HL-60/S4 treated with retinoic acid at 250 ng/mL for 4 days and 3 days (cell line): Measurements from ENCODE around the gene ARHGEF7.

Experiments used
- in situ Hi-C: fragments of 300-500 bp; cut with MboI; formaldehyde crosslinking; loops from 2 replicates; pipeline ENCODE4 v1.7.0; 2022; ENCODE audit warnings: low sequenced_read_pairs

The ARHGEF7 gene

DNA sequence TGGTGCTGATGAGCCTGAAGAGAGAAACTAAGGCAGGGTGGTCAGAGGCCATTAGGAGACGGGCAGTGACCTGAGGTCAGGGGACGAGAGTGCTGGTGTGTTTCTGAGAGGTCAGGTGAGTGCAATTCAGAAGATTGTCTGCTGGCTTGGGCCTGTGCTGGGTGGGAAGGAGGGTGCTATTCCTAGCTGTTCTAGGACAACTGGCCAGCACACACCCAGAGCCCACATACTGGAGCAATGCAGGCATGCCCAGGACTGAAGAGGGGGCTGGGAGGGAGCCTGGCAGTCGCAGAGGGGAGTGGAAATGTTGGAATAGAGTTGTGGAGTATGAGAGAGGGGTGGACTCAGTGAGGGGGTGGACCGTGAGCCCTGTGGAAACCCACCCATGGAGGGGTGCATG, 16.5 kb downstream of the ARHGEF7 start:
- in situ Hi-C loops: no loop called here

DNA sequence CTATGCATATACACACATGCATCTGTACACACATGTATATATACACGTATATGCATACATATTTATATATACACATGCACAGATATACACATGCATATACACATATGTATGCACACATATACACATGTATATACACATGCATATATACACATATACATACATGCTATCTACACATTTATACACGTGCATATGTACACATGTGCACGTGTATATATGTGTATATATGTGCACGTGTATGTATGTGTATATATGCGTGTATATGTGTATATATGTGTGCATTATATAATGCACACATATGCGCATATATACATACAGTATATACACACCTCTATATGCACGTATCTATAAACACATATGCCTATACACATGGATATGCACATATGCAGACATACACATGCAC, 17.8 kb downstream of the ARHGEF7 start:
- in situ Hi-C loops: no loop called here

DNA sequence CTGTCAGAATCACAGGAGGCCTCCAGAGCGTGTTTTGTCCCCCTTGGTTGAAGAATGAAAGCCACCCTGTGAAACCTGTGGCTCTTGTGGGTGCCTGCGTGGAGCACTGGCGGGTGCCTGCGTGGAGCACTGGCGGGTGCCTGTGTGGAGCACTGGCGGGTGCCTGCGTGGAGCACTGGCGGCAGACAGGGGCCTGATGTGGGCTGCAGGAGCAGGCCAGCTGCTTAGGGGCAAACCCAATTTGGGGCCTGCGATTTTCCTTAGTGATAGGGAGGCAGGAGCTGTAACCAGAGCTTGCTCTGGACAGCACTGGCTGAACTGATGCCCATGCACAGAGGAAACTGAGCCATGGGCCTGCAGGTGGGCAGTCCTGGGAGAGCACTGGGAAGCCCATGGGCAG, 24.3 kb downstream of the ARHGEF7 start:
- in situ Hi-C loops: no loop called here

DNA sequence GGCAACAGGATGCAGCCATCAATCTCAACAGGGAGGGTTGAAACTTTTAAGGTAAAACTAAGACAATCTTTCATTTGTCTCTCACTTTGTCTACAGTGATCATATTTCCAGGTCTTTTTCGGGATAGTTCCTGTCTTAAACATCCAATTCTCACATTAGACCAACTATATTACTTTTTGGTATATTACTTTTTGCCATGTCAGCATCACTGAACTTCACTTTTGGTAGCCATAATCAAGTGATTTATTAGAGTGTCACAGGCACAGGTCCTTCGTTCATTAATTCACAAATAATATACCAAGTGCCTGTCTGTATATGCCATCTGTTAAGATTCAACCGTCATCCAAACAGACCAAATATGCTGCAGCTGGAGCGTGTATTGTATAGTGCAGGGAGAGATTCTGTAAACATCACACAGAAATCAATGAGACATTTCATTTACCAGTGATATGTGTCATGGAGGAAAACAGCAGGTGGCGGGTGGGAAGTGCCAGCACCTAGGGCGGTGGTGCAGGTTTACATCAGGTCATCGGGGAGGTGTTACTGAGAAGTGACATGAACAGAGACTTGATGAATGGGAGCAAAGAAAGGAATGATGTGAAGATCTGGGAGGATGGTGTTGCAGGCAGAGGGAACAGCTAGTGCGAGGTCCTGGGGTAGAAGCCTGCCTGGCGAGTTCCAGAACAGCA, 24.9 kb downstream of the ARHGEF7 start:
- in situ Hi-C loops: no loop called here

DNA sequence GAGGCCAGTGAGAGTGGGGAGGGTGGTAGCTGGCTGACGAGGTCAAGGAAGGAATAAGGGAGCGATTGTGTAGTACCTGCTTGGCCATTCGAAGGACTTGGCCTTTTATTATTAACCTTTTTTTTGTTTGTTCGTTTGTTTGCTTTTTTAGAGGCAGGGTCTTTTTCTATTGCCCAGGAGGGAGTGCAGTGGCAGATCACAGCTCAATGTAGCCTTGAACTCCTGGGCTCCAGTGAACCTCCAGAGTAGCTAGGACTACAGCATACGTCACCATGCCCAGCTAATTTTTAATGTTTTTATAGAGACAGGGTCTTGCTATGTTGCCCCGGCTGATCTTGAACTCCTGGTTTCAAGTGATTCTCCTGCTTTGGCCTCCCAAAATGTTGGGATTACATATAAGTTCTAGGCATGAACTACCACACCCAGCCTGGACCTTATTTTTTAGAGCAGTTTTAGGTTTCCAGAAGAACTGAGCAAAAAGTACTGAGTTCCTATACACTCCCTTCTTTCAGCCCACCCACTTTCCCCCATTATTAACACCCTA, 25.5 kb downstream of the ARHGEF7 start:
- in situ Hi-C loops: no loop called here

DNA sequence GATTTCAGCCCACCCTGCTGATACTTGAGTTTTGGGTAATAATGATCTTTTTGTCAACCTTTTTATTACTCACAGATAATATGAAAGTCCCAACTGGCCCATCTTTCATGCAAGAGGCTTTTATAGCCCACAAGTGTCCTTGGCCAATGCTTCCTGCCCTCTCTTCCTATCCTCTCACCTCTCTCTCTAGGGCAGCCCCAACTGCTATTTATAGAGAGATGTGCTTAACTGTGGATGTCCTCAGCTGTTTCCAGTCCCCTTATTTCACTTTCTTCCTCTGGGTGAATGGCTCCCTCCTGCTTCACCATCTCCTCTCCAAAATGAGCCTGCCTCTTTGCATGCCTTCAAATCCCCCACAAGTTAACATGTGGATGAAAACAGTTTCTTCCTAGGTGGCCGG, 27.4 kb downstream of the ARHGEF7 start:
- in situ Hi-C loops: no loop called here

DNA sequence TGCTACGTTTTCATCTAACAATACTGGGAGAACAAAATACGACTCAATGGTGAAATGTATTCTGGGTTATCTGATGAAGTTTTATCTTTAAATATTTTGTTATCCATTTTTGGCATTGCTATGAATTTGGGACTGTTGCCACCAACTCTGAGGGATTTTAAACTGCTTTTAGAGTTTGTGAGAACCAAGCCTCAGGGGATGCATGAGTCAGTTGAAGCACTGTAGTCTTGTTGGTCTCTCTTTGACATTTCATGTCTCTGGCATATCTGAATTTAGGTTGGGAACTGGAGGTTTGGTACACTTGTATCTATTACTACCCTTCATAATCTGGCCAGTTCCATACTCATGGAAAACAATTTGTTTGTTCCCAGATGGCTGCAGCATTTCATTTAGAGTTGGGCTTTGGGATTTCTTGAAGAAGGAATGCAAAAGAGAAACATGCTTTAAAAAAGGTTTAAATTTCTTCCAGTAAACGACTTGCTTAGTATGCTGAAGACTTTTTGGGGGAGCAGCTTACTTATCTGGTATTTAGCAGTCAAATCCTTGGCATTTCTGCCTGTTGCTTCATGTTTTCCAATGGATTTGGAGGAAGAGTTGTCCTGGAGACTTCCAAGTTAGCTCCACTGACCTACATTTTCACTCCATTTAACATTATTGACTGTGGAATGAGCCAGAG, 28.9 kb downstream of the ARHGEF7 start:
- in situ Hi-C loops: no loop called here

DNA sequence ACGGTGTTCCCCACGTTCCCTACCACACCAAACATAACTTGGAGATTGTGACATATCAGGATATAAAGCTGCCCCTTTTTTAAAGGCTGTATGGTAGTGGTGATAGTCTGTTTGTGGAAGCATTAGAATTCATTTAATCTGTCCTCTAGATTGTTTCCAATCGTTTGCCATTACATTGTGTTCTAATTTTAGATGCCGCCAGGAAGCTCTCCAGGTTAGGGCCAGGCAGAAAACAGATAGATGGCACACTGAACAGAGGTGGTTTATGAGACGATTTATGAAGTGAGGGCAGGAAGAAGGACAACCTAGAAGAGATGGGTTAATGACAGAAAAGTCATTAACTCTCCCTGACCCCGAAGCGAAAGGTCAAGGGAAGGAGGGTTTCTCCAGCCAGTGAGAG, 30.0 kb downstream of the ARHGEF7 start:
- in situ Hi-C loops: no loop called here

DNA sequence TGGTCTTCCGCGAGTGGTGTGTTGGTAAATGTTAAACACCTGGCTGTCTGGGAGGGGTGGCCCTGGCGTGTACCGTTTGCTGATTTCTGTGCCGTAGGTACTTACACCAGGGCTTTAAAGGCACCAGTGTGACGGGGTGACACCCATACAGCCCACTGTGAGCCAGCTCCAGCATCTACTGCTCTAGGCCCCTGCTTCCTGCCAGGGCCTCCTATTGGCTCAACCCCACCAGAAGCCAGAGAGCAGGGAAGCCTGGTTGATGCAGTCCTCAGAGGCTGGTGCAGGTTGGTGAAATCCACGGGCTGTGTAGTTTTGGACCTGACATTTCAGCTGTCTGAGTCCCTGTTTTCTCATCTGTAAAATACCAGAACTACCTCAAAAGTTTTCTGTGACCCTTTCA, 30.4 kb downstream of the ARHGEF7 start:
- in situ Hi-C loops: no loop called here

DNA sequence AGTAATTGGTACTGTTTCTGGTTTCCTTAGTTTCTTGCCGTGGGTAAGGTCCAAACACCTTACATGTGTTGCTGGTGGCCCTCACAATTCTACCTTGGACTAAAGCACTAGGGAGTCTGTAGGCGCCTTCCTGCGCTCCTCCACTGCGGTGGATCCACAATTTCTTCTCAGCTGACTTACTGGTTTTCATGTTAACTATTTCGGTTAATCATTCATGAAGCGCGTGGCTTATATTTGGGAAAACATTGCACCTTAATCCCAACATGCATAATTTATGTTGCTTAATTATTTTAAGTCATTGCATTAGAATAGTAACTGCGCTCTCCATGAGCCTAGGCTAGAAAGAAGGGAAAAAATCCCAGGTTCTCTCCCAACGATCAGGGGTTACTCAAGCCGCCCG, 37.7 kb downstream of the ARHGEF7 start:
- in situ Hi-C loops: no loop called here

DNA sequence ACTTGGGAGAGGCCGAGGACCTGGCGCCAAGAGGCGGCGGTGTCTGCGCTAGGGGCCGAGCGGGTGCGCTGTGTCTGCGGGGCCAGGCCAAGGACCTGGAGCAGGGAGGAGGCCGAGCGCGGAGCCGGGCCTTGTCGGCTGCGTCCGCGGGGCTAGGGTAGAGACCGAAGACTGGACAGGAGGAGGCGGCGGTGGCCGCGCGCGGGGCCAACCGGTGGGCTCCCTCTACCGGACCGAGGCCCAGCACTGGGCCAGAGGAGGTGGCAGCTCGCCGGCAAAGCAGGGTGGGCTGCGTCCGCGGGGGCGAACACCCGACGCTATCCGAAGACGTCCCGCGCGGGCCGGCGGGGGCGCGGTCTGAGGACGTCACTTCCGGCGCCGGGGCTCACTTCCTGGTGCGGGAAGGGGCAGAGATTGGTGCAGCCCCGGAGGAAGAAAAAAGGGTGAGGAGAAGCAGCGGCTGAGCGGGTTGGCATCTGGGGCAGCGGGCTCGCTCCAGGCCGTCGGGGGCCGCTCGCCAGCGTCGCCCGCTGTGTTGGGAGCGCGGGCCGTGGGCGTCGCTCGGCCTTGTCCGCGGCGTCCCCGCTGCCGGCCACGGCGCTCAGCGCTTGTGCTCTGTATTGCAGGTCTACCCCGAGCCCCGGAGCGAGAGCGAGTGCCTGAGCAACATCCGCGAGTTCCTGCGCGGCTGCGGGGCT, 38.3 kb downstream of the ARHGEF7 start:
- in situ Hi-C loops: no loop called here

DNA sequence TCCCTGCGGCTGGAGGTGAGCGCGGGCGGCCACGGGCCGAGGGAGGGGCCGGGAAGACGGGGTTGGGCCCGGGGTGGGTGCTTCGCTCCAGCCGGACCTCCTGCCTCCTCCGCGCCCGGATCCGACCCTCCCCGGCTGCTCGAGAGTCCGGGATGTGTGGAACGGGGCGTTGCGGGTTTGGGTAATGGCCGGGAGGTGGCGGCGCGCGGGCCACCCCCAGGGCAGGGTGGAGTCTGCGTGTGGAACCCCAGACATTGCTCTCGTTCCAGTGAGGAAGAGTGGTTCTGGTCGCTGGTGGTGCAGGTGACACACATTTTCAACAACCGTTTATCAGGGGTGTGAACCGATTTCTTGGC, 38.8 kb downstream of the ARHGEF7 start:
- in situ Hi-C loops: no loop called here

DNA sequence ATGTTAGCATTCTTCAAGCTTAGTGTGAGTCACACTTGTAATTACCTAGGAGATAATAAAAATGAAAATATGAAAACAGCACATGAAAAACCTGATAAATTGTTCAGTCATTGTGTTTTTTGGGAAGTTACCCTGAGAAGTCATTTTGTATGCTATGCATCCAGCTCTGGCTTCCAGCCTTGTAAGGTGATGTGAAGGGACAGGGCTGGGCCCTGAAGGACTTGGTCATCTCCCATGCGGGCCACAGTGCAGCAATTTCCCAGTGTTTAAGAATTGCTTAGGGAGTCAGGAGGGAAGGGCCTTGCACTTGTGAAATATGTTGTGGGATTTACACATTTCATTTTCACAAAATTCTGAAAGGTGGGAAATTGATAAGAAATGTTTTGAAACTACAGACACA, 41.3 kb downstream of the ARHGEF7 start:
- in situ Hi-C loops: no loop called here

DNA sequence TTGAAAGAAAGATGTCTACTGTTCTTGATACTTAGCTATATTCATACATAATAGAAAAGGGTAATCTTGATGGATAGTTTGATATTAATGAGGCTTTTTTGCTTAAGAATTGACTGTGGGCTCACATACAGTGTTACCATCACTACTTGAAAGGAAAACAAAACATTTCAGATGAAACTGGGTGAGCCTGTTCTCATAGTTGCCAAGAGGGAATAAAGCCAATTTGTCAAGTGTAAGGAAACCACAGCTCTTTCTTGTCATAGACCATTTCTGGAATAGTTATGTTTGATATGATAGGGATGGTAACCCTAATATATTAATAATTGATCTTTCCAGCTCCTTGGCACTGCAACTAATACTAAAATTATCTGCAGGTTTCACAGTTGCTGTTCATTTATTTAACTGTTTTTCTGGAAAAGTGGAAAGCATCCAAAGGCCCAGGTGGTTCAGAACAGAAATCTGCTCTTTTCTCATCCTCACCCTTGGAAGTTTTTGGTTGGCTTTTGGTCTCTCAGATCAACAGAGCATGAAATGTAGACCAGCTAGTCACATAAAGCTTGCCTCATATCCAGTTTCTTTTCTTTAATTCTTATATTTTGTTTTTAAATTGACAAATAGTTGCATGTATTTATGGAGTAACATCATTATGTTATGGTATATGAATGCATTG, 43.2 kb downstream of the ARHGEF7 start:
- in situ Hi-C loops: no loop called here

DNA sequence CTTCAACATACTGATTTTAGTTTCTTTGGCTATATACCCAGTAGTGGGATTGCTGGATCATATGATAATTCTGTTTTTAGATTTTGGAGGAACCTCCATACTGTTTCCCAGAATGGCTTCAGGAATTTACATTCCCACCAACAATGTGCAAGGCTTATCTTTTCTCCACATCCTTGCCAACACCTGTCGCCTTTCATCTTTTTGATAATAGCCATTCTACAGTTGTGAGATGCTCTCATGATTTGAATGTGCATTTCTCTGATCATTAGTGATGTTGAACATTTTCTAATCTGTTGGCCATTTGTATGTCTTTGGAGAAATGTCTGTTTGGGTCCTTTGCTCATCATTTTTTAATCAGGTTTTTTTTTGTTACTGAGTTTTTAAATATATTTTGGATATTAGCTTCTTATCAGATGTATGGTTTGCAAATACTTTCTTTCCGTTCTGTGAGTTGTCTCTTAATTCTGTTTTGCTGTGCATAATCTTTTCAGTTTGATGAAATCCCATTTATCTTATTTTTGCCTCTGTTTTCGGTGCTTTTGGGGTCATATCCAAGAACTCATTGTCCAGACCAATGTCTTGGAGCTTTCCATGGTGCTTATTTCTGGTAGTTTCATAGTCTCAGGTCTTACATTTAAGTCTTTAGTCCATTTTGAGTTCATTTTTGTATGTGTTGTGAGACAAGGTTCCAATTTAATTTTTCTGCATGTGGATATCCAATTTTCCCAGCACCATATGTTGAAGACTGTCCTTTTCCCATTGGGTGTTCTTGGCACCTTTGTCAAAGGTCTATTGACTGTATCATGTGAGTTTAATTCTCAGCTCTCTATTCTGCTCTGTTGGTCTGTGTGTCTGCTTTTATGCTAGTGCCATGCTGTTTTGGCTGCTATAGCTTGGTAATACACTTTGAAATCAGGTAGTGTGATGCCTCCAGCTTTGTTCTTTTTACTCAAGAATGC, 44.5 kb downstream of the ARHGEF7 start:
- in situ Hi-C loops: no loop called here

DNA sequence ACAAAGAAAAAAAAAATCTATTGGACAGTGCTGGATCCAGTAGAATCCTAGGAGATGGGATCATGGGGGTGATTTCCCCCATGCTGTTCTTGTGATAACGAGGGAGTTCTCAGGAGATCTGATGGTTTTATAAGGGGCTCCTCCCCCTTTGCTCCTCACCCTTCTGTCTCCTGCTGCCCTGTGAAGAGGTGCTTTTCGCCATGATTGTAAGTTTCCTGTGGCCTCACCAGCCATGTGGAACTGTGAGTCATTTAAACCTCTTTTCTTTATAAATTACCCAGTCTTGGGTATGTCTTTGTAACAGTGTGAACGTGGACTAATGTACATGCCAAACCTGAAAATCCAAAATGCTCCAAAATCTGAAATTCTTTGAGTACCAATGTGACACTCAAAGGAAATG, 45.5 kb downstream of the ARHGEF7 start:
- in situ Hi-C loops: no loop called here

DNA sequence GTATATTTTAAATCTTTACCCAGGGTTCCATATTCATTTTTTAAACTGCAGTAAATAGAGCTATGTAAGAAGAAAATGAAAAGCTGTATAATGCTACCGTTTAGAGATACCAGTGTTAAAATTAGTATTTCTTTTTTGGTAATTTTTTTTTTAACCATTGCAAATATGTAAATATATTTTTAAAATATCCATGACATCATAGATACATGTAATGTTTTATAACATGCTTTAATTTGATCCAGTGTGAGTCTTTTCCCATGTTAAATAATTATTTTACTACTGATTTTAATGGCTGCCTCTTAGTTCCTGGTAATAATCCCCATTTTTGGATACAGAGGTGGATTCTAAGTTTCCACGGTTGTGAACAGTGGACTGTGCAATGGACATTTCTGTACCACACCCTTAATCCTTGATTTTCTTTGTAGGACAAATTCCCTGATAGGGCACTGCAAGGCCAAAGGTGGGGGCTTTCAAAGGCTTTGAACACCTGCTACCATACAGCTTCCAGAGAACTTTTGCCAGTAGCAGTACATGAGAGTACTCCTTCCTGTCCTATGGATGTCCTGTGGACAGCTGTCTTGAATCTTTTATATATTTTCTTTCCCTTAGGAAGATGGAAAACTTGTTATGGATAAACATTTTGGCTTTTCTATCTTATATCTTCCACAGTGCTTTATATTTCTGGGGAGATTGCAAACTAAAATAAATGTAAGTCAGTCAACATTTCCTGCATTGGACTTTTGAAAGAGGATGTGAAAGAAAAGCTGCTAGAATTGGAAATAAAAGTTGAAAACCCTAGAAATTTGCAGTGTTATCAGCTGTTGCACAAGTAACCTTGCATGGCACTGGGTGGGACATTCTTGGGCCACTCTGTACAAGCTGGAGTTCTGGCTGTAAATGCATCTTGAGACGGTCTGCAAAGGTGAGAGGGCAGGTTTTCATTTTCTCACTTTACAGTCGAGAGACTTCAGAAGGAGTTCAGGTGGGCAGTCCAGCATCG, 46.8 kb downstream of the ARHGEF7 start:
- in situ Hi-C loops: no loop called here

DNA sequence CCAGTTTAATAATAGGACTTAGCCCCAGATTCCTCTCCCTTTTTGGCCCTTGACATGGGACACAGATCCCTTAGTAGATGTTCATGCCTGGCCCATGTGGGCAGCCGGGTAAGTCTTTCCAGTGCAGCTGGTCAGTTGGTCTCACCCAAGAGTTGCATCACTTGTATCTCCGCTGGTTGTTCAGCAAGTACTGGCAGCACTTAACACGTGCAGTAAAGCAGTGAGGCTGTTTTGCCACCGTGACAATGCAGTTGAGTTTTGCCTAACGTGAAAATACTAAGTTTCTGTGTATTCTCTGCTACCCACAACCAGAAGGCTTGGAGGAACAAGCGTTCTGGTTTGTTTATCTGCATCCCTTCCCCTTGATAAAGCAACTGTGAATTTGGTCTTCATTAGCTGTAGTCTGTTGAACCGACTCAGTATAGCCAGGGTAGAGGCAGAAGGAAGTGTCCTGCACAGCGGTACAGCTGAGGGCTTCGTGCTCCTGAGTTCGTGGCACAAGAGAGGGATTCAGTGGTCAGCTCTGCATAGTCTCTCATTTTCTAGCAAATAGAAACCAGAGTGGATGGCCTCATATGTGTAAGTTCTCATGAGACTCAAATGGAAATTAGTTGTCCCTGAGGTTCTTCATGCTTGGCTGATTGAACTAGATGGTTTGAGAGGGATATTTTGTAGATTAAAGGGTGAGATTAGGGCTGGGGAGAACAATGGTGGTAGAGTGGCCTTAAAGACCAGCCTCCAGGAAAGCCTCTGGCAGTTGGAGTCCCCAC, 50.3 kb downstream of the ARHGEF7 start:
- in situ Hi-C loops: no loop called here
